SK-N-SH treated with all-trans-retinoic acid at 6 μM for 48 hours (cell line): ENCODE measurements around the gene MOCS1.

Source experiments
- ATAC-seq: fragments of 200-7000 bp; cut with Tn5 transposase; 3 replicates; pipeline ENCODE4 v1.9.1; 2020; ENCODE audit warnings: mild to moderate bottlenecking, moderate library complexity
- ARNTL ChIP-seq: fragments of 450-650 bp; formaldehyde crosslinking; IDR thresholded peaks from 2 replicates; pipeline ENCODE4 v1.5.0; 2020; ENCODE audit warnings: low read depth, mild to moderate bottlenecking, moderate library complexity, borderline replicate concordance
- CREB5 ChIP-seq: fragments of 250-450 bp; sonication (Bioruptor Pico); IDR thresholded peaks from 2 replicates; pipeline ENCODE4 v1.5.1; 2020; ENCODE audit warnings: low read depth, mild to moderate bottlenecking, moderate library complexity
- CSDC2 ChIP-seq: fragments of 250-450 bp; sonication (Bioruptor Pico); IDR thresholded peaks from 2 replicates; pipeline ENCODE4 v1.5.0; 2020; ENCODE audit warnings: mild to moderate bottlenecking, moderate library complexity
- ESRRG ChIP-seq: fragments of 250-450 bp; sonication (Bioruptor Pico); IDR thresholded peaks from 2 replicates; pipeline ENCODE4 v1.6.1; 2021; ENCODE audit warnings: mild to moderate bottlenecking
- GLIS3 ChIP-seq: fragments of 250-450 bp; sonication (Bioruptor Pico); IDR thresholded peaks from 2 replicates; pipeline ENCODE4 v1.5.0; 2020; ENCODE audit warnings: mild to moderate bottlenecking, moderate library complexity
- OSR1 ChIP-seq: fragments of 250-450 bp; sonication (Bioruptor Pico); IDR thresholded peaks from 2 replicates; pipeline ENCODE4 v1.8.0; 2022; ENCODE audit warnings: moderate library complexity, mild to moderate bottlenecking, inconsistent platforms
- PATZ1 ChIP-seq: fragments of 250-450 bp; sonication (Bioruptor Pico); IDR thresholded peaks from 2 replicates; pipeline ENCODE4 v1.8.0; 2020; ENCODE audit warnings: mild to moderate bottlenecking, moderate library complexity, borderline replicate concordance
- PPARA ChIP-seq: fragments of 250-450 bp; sonication (Bioruptor Pico); IDR thresholded peaks from 2 replicates; pipeline ENCODE4 v1.5.0; 2020; ENCODE audit warnings: mild to moderate bottlenecking, borderline replicate concordance
- RARB ChIP-seq: fragments of 250-450 bp; sonication (Bioruptor Pico); IDR thresholded peaks from 2 replicates; pipeline ENCODE4 v1.8.0; 2021; ENCODE audit warnings: mild to moderate bottlenecking, moderate library complexity
- SNAI2 ChIP-seq: fragments of 250-450 bp; sonication (Bioruptor Pico); IDR thresholded peaks from 2 replicates; pipeline ENCODE4 v1.5.0; 2020; ENCODE audit warnings: mild to moderate bottlenecking, moderate library complexity
- TCF4 ChIP-seq: fragments of 250-450 bp; sonication (Bioruptor Pico); IDR thresholded peaks from 2 replicates; pipeline ENCODE4 v1.8.0; 2021; ENCODE audit warnings: mild to moderate bottlenecking, moderate library complexity, borderline replicate concordance
- TOX ChIP-seq: fragments of 250-450 bp; sonication (Bioruptor Pico); IDR thresholded peaks from 2 replicates; pipeline ENCODE4 v1.8.0; 2021; ENCODE audit warnings: mild to moderate bottlenecking, moderate library complexity, borderline replicate concordance
- ZC3H10 ChIP-seq: fragments of 250-450 bp; sonication (Bioruptor Pico); IDR thresholded peaks from 2 replicates; pipeline ENCODE4 v1.5.1; 2021; ENCODE audit warnings: mild to moderate bottlenecking, moderate library complexity
- ZFP30 ChIP-seq: fragments of 450-650 bp; formaldehyde crosslinking; IDR thresholded peaks from 2 replicates; pipeline ENCODE4 v1.5.0; 2022; ENCODE audit warnings: mild to moderate bottlenecking, moderate library complexity
- ZNF70 ChIP-seq: fragments of 450-650 bp; formaldehyde crosslinking; IDR thresholded peaks from 2 replicates; pipeline ENCODE4 v1.5.0; 2020; ENCODE audit warnings: mild to moderate bottlenecking, moderate library complexity
- ZNF8 ChIP-seq: fragments of 450-650 bp; formaldehyde crosslinking; IDR thresholded peaks from 2 replicates; pipeline ENCODE4 v1.5.0; 2020; ENCODE audit warnings: mild to moderate bottlenecking, moderate library complexity
- TF ChIP-seq, protein P1 (sequence below): fragments of 250-450 bp; sonication (Bioruptor Pico); IDR thresholded peaks from 2 replicates; pipeline ENCODE4 v1.5.0; 2020; ENCODE audit warnings: mild to moderate bottlenecking, moderate library complexity
- TF ChIP-seq, protein P2 (sequence below): fragments of 250-450 bp; sonication (Bioruptor Pico); IDR thresholded peaks from 2 replicates; pipeline ENCODE4 v1.5.1; 2021; ENCODE audit warnings: mild to moderate bottlenecking, moderate library complexity
- TF ChIP-seq, protein P3 (sequence below): fragments of 250-450 bp; sonication (Bioruptor Pico); IDR thresholded peaks from 2 replicates; pipeline ENCODE4 v1.8.0; 2021; ENCODE audit warnings: low read depth, mild to moderate bottlenecking, moderate library complexity, borderline replicate concordance

Gene MOCS1

DNA sequence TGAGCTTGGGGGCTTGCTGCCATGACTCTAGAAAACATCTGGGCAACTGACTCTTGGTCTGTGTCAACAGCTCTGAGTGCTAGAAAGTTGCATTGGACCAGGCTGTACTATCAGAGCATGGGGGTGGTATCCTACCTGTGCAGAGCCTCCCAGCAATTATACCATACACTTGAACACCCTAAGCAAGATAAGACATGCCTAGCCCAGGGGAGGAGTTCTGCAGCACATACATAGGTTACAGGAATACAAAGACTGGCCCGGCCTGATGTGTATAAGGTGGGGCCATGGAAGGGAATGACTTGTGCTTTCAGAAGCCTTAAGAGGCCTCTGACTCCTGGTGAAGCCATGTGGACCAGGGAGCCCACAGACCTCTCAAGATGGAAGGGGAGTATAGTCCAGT lies 11.4 kb upstream of the MOCS1 start (continued):
- TF ChIP-seq CREB5 (CRISPR knock-in tag) (no peak), TCF4 (CRISPR knock-in tag) (no peak)
- TF ChIP-seq, protein P1, sequence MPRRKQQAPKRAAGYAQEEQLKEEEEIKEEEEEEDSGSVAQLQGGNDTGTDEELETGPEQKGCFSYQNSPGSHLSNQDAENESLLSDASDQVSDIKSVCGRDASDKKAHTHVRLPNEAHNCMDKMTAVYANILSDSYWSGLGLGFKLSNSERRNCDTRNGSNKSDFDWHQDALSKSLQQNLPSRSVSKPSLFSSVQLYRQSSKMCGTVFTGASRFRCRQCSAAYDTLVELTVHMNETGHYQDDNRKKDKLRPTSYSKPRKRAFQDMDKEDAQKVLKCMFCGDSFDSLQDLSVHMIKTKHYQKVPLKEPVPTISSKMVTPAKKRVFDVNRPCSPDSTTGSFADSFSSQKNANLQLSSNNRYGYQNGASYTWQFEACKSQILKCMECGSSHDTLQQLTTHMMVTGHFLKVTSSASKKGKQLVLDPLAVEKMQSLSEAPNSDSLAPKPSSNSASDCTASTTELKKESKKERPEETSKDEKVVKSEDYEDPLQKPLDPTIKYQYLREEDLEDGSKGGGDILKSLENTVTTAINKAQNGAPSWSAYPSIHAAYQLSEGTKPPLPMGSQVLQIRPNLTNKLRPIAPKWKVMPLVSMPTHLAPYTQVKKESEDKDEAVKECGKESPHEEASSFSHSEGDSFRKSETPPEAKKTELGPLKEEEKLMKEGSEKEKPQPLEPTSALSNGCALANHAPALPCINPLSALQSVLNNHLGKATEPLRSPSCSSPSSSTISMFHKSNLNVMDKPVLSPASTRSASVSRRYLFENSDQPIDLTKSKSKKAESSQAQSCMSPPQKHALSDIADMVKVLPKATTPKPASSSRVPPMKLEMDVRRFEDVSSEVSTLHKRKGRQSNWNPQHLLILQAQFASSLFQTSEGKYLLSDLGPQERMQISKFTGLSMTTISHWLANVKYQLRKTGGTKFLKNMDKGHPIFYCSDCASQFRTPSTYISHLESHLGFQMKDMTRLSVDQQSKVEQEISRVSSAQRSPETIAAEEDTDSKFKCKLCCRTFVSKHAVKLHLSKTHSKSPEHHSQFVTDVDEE (CRISPR knock-in tag), result no peak
- TF ChIP-seq, all 23 proteins: peak for 0

- TF ChIP-seq, protein P1 (CRISPR knock-in tag), result no peak
- TF ChIP-seq, protein P2, sequence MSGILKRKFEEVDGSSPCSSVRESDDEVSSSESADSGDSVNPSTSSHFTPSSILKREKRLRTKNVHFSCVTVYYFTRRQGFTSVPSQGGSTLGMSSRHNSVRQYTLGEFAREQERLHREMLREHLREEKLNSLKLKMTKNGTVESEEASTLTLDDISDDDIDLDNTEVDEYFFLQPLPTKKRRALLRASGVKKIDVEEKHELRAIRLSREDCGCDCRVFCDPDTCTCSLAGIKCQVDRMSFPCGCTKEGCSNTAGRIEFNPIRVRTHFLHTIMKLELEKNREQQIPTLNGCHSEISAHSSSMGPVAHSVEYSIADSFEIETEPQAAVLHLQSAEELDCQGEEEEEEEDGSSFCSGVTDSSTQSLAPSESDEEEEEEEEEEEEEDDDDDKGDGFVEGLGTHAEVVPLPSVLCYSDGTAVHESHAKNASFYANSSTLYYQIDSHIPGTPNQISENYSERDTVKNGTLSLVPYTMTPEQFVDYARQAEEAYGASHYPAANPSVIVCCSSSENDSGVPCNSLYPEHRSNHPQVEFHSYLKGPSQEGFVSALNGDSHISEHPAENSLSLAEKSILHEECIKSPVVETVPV (CRISPR knock-in tag), result no peak
- TF ChIP-seq OSR1 (CRISPR knock-in tag), result no peak
- TF ChIP-seq ARNTL (CRISPR knock-in tag), result no peak
- TF ChIP-seq RARB (CRISPR knock-in tag), result no peak
- TF ChIP-seq ZNF8 (CRISPR knock-in tag), result no peak
- TF ChIP-seq PATZ1, result no peak
- no peak for TF ChIP-seq ZFP30 (CRISPR knock-in tag)
- no peak for TF ChIP-seq ZNF70 (CRISPR knock-in tag)
- no peak for TF ChIP-seq SNAI2
- TF ChIP-seq GLIS3, result no peak
- no peak for TF ChIP-seq CSDC2 (CRISPR knock-in tag)
- no peak for TF ChIP-seq TOX
- no peak for TF ChIP-seq ESRRG (CRISPR knock-in tag)
- no peak for TF ChIP-seq PPARA (CRISPR knock-in tag)
- TF ChIP-seq TCF4 (CRISPR knock-in tag), result no peak
- no peak for ATAC-seq
Observed at GRCh38 chr6:39942903-39943580, 8.8 kb upstream of the MOCS1 start.

GRCh38 chr6:39941820-39942219 lies 7.6 kb upstream of the MOCS1 start:
- TF ChIP-seq ZNF8 (CRISPR knock-in tag) (no peak), ZNF70 (CRISPR knock-in tag) (no peak), ESRRG (CRISPR knock-in tag) (no peak), ZC3H10 (CRISPR knock-in tag) (no peak), ZFP30 (CRISPR knock-in tag) (no peak)
- TF ChIP-seq, protein P3, sequence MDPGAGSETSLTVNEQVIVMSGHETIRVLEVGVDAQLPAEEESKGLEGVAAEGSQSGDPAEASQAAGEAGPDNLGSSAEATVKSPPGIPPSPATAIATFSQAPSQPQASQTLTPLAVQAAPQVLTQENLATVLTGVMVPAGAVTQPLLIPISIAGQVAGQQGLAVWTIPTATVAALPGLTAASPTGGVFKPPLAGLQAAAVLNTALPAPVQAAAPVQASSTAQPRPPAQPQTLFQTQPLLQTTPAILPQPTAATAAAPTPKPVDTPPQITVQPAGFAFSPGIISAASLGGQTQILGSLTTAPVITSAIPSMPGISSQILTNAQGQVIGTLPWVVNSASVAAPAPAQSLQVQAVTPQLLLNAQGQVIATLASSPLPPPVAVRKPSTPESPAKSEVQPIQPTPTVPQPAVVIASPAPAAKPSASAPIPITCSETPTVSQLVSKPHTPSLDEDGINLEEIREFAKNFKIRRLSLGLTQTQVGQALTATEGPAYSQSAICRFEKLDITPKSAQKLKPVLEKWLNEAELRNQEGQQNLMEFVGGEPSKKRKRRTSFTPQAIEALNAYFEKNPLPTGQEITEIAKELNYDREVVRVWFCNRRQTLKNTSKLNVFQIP (CRISPR knock-in tag), result no peak

More at GRCh38 chr6:39941820-39942219, 7.6 kb upstream of the MOCS1 start:
- no peak for ATAC-seq
